GM13977 (cell line): ENCODE results near the gene ANKRD65.

Experiments
- DNase-seq: peaks from one replicate; pipeline ENCODE4 v3.0.0; 2012; ENCODE audit warnings: low spot score
- in situ Hi-C: fragments of 300-500 bp; cut with MboI; formaldehyde crosslinking; loops from one replicate; pipeline ENCODE4 v1.12.0; 2022; ENCODE audit warnings: low sequenced_read_pairs, low pct_unique_long_range_greater_than_20kb, mixed read lengths, inconsistent platforms; ENCODE audit not compliant: unreplicated experiment
- TF ChIP-seq, protein P1 (sequence below): IDR thresholded peaks from 2 replicates; pipeline ENCODE4 v1.5.1; 2012; ENCODE audit warnings: mild to moderate bottlenecking, control low read depth; ENCODE audit not compliant: insufficient read depth; ENCODE audit errors: extremely low read depth, missing control alignments

ANKRD65 gene

GRCh38 chr1:1426496-1427105, 5.5 kb upstream of the ANKRD65 start:
- TF ChIP-seq, protein P1, sequence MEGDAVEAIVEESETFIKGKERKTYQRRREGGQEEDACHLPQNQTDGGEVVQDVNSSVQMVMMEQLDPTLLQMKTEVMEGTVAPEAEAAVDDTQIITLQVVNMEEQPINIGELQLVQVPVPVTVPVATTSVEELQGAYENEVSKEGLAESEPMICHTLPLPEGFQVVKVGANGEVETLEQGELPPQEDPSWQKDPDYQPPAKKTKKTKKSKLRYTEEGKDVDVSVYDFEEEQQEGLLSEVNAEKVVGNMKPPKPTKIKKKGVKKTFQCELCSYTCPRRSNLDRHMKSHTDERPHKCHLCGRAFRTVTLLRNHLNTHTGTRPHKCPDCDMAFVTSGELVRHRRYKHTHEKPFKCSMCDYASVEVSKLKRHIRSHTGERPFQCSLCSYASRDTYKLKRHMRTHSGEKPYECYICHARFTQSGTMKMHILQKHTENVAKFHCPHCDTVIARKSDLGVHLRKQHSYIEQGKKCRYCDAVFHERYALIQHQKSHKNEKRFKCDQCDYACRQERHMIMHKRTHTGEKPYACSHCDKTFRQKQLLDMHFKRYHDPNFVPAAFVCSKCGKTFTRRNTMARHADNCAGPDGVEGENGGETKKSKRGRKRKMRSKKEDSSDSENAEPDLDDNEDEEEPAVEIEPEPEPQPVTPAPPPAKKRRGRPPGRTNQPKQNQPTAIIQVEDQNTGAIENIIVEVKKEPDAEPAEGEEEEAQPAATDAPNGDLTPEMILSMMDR, result no peak
- in situ Hi-C loops, result no loop called here
- peak; percentile 44 for DNase-seq

- in situ Hi-C loops, result no loop called here
- TF ChIP-seq, protein P1, result no peak
- no peak for DNase-seq
Measured at GRCh38 chr1:1425753-1426495, 4.8 kb upstream of the ANKRD65 start.

DNA sequence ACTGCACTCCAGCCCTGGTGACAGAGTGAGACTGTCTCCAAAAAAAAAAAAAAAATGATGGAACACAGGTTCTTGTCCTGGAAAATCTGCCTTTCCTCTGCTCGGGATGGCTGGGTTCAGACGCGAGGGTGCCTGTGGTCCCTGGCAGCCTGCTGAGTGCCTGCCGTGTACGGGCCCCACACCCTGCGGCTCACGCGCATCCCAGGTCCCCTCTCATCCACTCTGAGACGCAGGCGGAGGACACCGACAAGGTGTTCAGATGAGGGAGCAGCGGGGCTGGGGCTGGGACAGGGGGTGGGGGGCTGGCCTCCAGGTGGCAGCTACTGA, 4.3 kb upstream of the ANKRD65 start:
- no peak for DNase-seq
- TF ChIP-seq, protein P1, result no peak
- in situ Hi-C loops, result no loop called here

DNA sequence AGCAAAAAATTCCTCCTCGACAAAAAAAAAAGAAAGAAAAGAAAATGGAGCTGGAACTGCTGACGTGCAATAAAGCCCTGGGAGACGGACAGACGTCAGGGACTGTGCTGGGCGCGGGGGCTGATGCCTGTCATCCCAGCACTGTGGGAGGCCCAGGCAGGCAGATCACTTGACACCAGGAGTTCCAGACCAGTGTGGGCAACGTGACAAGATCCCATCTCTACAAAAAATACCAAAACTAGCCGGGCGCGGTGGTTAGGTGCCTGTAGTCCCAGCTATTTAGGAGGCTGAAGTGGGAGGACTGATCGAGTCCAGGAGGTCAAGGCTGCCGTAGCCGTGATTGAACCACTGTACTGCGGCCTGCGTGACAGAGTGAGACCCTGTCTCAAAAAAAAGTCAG, 3.6 kb upstream of the ANKRD65 start:
- TF ChIP-seq, protein P1, result no peak
- DNase-seq, result no peak
- in situ Hi-C loops, result no loop called here

DNA sequence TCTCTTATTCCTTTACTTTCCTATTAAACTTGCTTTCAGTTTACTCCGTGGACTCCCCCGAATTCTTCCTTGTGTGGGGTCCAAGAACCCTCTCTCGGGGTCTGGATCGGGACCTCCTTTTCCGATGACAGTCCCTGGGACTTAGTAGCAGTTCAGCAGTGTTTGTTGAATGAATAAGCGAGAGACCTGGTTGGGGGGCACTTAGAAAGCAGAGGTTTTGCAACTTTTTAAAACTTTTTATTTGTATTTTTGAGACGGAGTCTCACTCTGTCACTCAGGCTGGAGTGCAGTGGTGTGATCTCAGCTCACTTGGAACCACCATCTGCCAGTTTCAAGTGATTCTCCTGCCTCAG, 2.1 kb upstream of the ANKRD65 start:
- TF ChIP-seq, protein P1, result no peak
- in situ Hi-C loops, result no loop called here
- DNase-seq, result no peak

- no peak for DNase-seq
- in situ Hi-C loops, result no loop called here
- TF ChIP-seq, protein P1, result no peak
Measured at GRCh38 chr1:1422465-1423244, 1.6 kb upstream of the ANKRD65 start.
